Measurements from ENCODE around the gene ELMOD1. TPM values are rescaled to one million over a fixed set of nuclear protein-coding genes. Genes with fewer than 3 reads are reported as not detected.

Gene ELMOD1
- total RNA-seq, 3 donors from 2014 or later (not counting 1 experiment from before 2014, with no cell fraction given), result not detected

GRCh38 chr11:107598225-107599139 lies 7.5 kb downstream of the ELMOD1 start:
- peaks cover 22% of the 10 kb centered on the region for H3K27me3 ChIP-seq (ENCODE audit: control insufficient read depth, insufficient read depth, low read length)
- H3K9me3 Mint-ChIP-seq, result no peaks in the 10 kb centered on the region
- no peak overlapping the region for H3K4me3 ChIP-seq (ENCODE audit: low read length)
- no peak overlapping the region for H3K4me3 Mint-ChIP-seq
- DNase-seq (no peak), ATAC-seq (peak in 1 of 3 donors; percentile 41)
- H3K36me3 ChIP-seq (ENCODE audit: control insufficient read depth, insufficient read depth, low read length), result no peaks in the 10 kb centered on the region
- intact Hi-C loops (cut with micrococcal nuclease), result no loop called here
- no peaks in the 10 kb centered on the region for H3K36me3 Mint-ChIP-seq
- H3K9me3 ChIP-seq (ENCODE audit: control insufficient read depth, insufficient read depth, low read length), result no peaks in the 10 kb centered on the region
- no peaks in the 10 kb centered on the region for H3K4me1 ChIP-seq (ENCODE audit: control insufficient read depth, insufficient read depth, low read length)
- no peak overlapping the region for H3K27ac ChIP-seq (ENCODE audit: low read length)
- H3K27me3 Mint-ChIP-seq (ENCODE audit: low read depth in 2 of 2), result peaks cover 32 to 57% of the 10 kb centered on the region in 2 donors
- no peak for TF ChIP-seq CTCF (IDR thresholded peaks at IDR 0.05)
- H3K4me1 Mint-ChIP-seq, result no peaks in the 10 kb centered on the region
- WGBS (ENCODE audit: insufficient coverage), result 63% methylated on average over 6 of the region's 6 CpGs
- no peak overlapping the region for H3K27ac Mint-ChIP-seq

DNA sequence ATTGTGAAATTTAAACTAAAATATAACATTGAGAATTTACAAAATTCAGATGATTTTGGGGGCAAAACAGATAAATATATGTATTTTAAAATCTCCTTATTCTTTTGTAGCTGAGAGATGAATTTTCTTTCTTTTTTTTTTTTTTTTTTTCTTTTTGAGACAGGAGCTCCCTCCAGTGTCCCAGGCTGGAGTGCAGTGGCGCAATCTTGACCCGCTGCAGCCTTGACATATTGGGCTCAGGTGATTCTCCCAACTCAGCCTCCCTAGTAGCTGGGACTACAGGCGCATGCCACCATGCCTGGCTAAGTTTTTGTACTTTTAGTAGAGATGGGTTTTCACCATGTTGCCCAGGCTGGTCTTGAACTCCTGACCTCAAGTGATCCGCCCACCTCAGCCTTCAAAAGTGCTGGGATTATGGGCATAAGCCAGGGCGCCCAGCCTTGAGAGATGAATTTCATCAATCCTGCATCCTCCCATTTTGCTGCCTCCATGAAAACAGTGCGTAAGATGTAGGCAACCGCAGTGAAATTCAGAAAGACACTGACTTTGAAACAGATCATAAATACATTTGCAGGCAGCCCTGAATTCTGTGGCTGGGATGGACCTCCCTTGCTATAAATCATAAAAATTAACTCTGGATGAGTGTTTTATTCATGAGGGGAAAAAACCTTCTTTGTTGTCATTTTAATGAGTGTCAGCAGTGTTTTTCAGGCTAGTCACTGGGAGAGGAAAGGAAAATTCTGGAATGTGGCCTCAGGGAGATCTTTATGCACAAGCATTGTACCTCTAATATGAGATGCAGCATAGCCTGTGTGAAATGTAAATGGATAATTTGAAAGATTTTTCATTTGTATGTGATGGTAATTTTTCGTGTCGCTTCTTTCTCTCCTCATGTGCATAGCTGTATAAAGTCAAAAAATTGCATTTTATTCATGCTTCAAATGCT lies 14.4 kb downstream of the ELMOD1 start:
- no peak overlapping the region for H3K27ac ChIP-seq (ENCODE audit: low read length)
- no peaks in the 10 kb centered on the region for H3K36me3 ChIP-seq (ENCODE audit: control insufficient read depth, insufficient read depth, low read length)
- H3K27me3 ChIP-seq (ENCODE audit: control insufficient read depth, insufficient read depth, low read length), result peaks cover 2% of the 10 kb centered on the region
- H3K4me3 ChIP-seq (ENCODE audit: low read length), result no peak overlapping the region
- H3K4me3 Mint-ChIP-seq, result no peak overlapping the region
- H3K9me3 Mint-ChIP-seq, result no peaks in the 10 kb centered on the region
- ATAC-seq (no peak), DNase-seq (no peak)
- no peaks in the 10 kb centered on the region for H3K9me3 ChIP-seq (ENCODE audit: control insufficient read depth, insufficient read depth, low read length)
- no peak overlapping the region for H3K27ac Mint-ChIP-seq
- no peaks in the 10 kb centered on the region for H3K4me1 Mint-ChIP-seq
- H3K27me3 Mint-ChIP-seq (ENCODE audit: low read depth in 2 of 2), result peaks cover 15 to 53% of the 10 kb centered on the region in 2 donors
- WGBS (ENCODE audit: insufficient coverage), result 98% methylated on average over 9 of the region's 9 CpGs
- intact Hi-C loops (cut with micrococcal nuclease), result no loop called here
- H3K36me3 Mint-ChIP-seq, result no peaks in the 10 kb centered on the region
- TF ChIP-seq CTCF (IDR thresholded peaks at IDR 0.05), result no peak
- H3K4me1 ChIP-seq (ENCODE audit: control insufficient read depth, insufficient read depth, low read length), result no peaks in the 10 kb centered on the region

DNA sequence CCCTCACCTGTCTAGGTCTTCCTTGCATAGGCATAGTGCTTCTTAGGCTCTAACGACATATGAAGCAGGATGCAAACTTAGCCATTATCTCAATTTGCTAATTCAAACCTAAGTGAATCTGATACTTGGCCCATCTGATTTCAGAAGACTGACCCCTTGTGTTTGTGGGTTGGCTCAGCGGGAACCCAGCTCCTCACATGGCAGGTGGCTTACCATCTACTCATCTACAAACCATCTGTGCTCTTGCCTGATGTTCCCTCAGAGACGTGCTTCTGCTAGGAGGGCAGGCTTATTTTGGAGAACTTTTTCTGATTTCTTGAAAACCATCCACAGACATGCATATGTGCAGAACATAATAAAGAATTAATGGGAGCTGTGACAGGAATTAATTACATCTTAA lies 15.2 kb downstream of the ELMOD1 start:
- no peak overlapping the region for H3K27ac Mint-ChIP-seq
- no peaks in the 10 kb centered on the region for H3K36me3 Mint-ChIP-seq
- DNase-seq (peak in 1 of 2 donors; percentile 17), ATAC-seq (no peak)
- no peak overlapping the region for H3K27ac ChIP-seq (ENCODE audit: low read length)
- peaks cover 2% of the 10 kb centered on the region for H3K27me3 ChIP-seq (ENCODE audit: control insufficient read depth, insufficient read depth, low read length)
- no peaks in the 10 kb centered on the region for H3K9me3 Mint-ChIP-seq
- no peak overlapping the region for H3K4me3 Mint-ChIP-seq
- 90% methylated on average over 2 of the region's 3 CpGs for WGBS (ENCODE audit: insufficient coverage)
- H3K36me3 ChIP-seq (ENCODE audit: control insufficient read depth, insufficient read depth, low read length), result no peaks in the 10 kb centered on the region
- H3K4me1 ChIP-seq (ENCODE audit: control insufficient read depth, insufficient read depth, low read length), result no peaks in the 10 kb centered on the region
- no peaks in the 10 kb centered on the region for H3K4me1 Mint-ChIP-seq
- no peak overlapping the region for H3K4me3 ChIP-seq (ENCODE audit: low read length)
- TF ChIP-seq CTCF (IDR thresholded peaks at IDR 0.05), result no peak
- intact Hi-C loops (cut with micrococcal nuclease), result no loop called here
- no peaks in the 10 kb centered on the region for H3K9me3 ChIP-seq (ENCODE audit: control insufficient read depth, insufficient read depth, low read length)
- H3K27me3 Mint-ChIP-seq (ENCODE audit: low read depth in 2 of 2), result peaks cover 18 to 50% of the 10 kb centered on the region in 2 donors
